HepG2 (cell line): ENCODE data around the gene MRO. TPM values are rescaled to one million over a fixed set of nuclear protein-coding genes. Genes with fewer than 3 reads are reported as not detected.

Source experiments
- ATAC-seq: fragments of 200-7000 bp; cut with Tn5 transposase; 3 replicates; pipeline ENCODE4 v1.9.1; 2020; ENCODE audit warnings: mild to moderate bottlenecking, moderate library complexity
- BruUV-seq: library from RNA; stranded (reverse); fragments of 400-500 nt; replicated peaks from 2 replicates; lab custom pipeline; 2021; lab: Mats Ljungman, UMichigan
- CTCF ChIA-PET: fragments of 300-600 bp; formaldehyde crosslinking; extraction: SDS; loops from one replicate; lab custom pipeline; 2021; ENCODE audit warnings: low total read pairs, inconsistent platforms, low intra/inter-chr PET ratio; lab: Yijun Ruan, JAX
- POLR2A ChIA-PET: fragments of 350-600 bp; sonication (Branson Sonifier 250); formaldehyde crosslinking; loops from one replicate; lab custom pipeline; 2020; ENCODE audit warnings: antibody characterized with exemption, inconsistent platforms; lab: Yijun Ruan, JAX
- DNase-seq: peaks from one replicate; pipeline ENCODE4 v3.0.0-alpha.2; 2015; ENCODE audit warnings: low spot score
- FAIRE-seq: peaks from 3 replicates; lab custom pipeline; 2011; peaks lifted over from hg19 to GRCh38; lab: Jason Lieb, UNC
- H2AFZ ChIP-seq: one replicate; pipeline ENCODE4 v1.6.1; 2011; ENCODE audit warnings: low read length, inconsistent platforms
- H3K27ac ChIP-seq: fragments of 300-600 bp; 3 replicates; pipeline ENCODE4 v1.8.0; 2011; ENCODE audit warnings: mixed run types, mild to moderate bottlenecking, mixed read lengths, low read length, inconsistent platforms; ENCODE audit not compliant: insufficient read depth; ENCODE audit errors: extremely low read length
- H3K27me3 ChIP-seq, 2 experiments: fragments of 200-600 bp in 1 of 2; 2 replicates in 1 of 2; 3 replicates in 1 of 2; pipeline versions ENCODE4 v1.6.0 to v1.8.0; 2011; ENCODE audit warnings: low read length in 2 of 2, mild to moderate bottlenecking in 2 of 2, moderate library complexity in 2 of 2, inconsistent platforms in 1 of 2; ENCODE audit not compliant: insufficient read depth in 2 of 2, control insufficient read depth in 1 of 2
- H3K36me3 ChIP-seq, 2 experiments: fragments of 200-600 bp in 1 of 2; replicated peaks in 1 of 2; 2 replicates in 1 of 2; 3 replicates in 1 of 2; pipeline versions ENCODE4 v1.5.1 to v1.8.0; 2011; ENCODE audit warnings: low read length in 2 of 2, inconsistent platforms in 1 of 2; ENCODE audit not compliant: insufficient read depth in 2 of 2, control insufficient read depth in 1 of 2
- H3K4me1 ChIP-seq: 2 replicates; pipeline ENCODE4 v1.5.1; 2012; ENCODE audit warnings: low read length, inconsistent platforms; ENCODE audit not compliant: insufficient read depth
- H3K4me2 ChIP-seq: 2 replicates; pipeline ENCODE4 v1.6.0; 2011; ENCODE audit warnings: low read depth, low read length, inconsistent platforms
- H3K4me3 ChIP-seq, 3 experiments: fragments of 200-600 bp in 1 of 3; sonication (generic), shearing (Covaris generic) in 1 of 3; replicated peaks in 1 of 3; 2 replicates each; pipeline ENCODE4 v1.5.1; 2011 to 2016; ENCODE audit warnings: low read length in 3 of 3, inconsistent platforms in 2 of 3, low read depth in 2 of 3, mild to moderate bottlenecking in 2 of 3, control low read depth in 1 of 3, mixed read lengths in 1 of 3; ENCODE audit not compliant: insufficient read depth in 1 of 3
- H3K79me2 ChIP-seq: one replicate; pipeline ENCODE4 v1.6.1; 2011; ENCODE audit warnings: low read length, inconsistent platforms; ENCODE audit not compliant: insufficient read depth
- H3K9ac ChIP-seq: 2 replicates; pipeline ENCODE4 v1.6.0; 2011; ENCODE audit warnings: mild to moderate bottlenecking, low read depth, low read length, inconsistent platforms; ENCODE audit not compliant: insufficient read depth
- H3K9me3 ChIP-seq: 2 replicates; pipeline ENCODE4 v1.5.1; 2012; ENCODE audit warnings: mild to moderate bottlenecking, low read length
- H4K20me1 ChIP-seq: 2 replicates; pipeline ENCODE4 v1.6.0; 2011; ENCODE audit warnings: inconsistent platforms, mild to moderate bottlenecking, low read length, moderate library complexity; ENCODE audit not compliant: insufficient read depth
- HNF4G ChIP-seq, 2 experiments: sonication (generic) in 1 of 2; formaldehyde crosslinking in 1 of 2; IDR thresholded peaks; 2 replicates each; pipeline versions ENCODE4 v1.4.0 to v1.6.1; 2011 to 2020; ENCODE audit warnings: borderline replicate concordance in 2 of 2, low read depth in 2 of 2, mild to moderate bottlenecking in 2 of 2, low read length in 1 of 2, missing genetic modification reagents in 1 of 2, moderate library complexity in 1 of 2
- KMT2B ChIP-seq: IDR thresholded peaks from 2 replicates; pipeline ENCODE4 v1.6.1; 2016; ENCODE audit warnings: missing genetic modification reagents, missing compliant biosample characterization
- NR2F2 ChIP-seq: IDR thresholded peaks from 2 replicates; pipeline ENCODE4 v1.6.1; 2012; ENCODE audit warnings: low read depth, inconsistent platforms, borderline replicate concordance
- NR2F6 ChIP-seq, 2 experiments: IDR thresholded peaks; 2 replicates each; pipeline ENCODE4 v1.6.1; 2016; ENCODE audit warnings: antibody characterized with exemption in 1 of 2, mild to moderate bottlenecking in 1 of 2
- PCBP2 ChIP-seq: fragments of 200-400 bp; formaldehyde crosslinking; optimal IDR thresholded peaks from 2 replicates; pipeline ENCODE3; 2018; ENCODE audit warnings: low read length, low read depth; ENCODE audit not compliant: poor library complexity, severe bottlenecking
- RERE ChIP-seq: IDR thresholded peaks from 2 replicates; pipeline ENCODE4 v1.6.1; 2016; ENCODE audit warnings: low read depth, missing genetic modification reagents, missing compliant biosample characterization
- SETDB1 ChIP-seq: sonication (generic); formaldehyde crosslinking; IDR thresholded peaks from 2 replicates; pipeline ENCODE4 v1.5.1; 2020; ENCODE audit warnings: missing genetic modification reagents, mild to moderate bottlenecking, borderline replicate concordance
- TFDP1 ChIP-seq: IDR thresholded peaks from 2 replicates; pipeline ENCODE4 v1.6.1; 2016; ENCODE audit warnings: missing compliant biosample characterization, missing genetic modification reagents, borderline replicate concordance
- ZFP36L1 ChIP-seq: sonication (generic); formaldehyde crosslinking; IDR thresholded peaks from 2 replicates; pipeline ENCODE4 v1.8.0; 2022; ENCODE audit warnings: mild to moderate bottlenecking, missing genetic modification reagents, moderate library complexity
- ZFYVE20 ChIP-seq: sonication (generic); formaldehyde crosslinking; IDR thresholded peaks from 2 replicates; pipeline ENCODE4 v1.8.0; 2023; ENCODE audit warnings: low read depth, mild to moderate bottlenecking, moderate library complexity, missing genetic modification reagents, borderline replicate concordance
- ZNF263 ChIP-seq: sonication (generic); formaldehyde crosslinking; IDR thresholded peaks from 2 replicates; pipeline ENCODE4 v1.4.0; 2020; ENCODE audit warnings: missing genetic modification reagents
- ZNF598 ChIP-seq: sonication (generic); formaldehyde crosslinking; IDR thresholded peaks from 2 replicates; pipeline ENCODE4 v1.5.1; 2020; ENCODE audit warnings: mild to moderate bottlenecking, missing genetic modification reagents, borderline replicate concordance
- ZNF746 ChIP-seq: sonication (generic); formaldehyde crosslinking; IDR thresholded peaks from 2 replicates; pipeline ENCODE4 v1.8.0; 2022; ENCODE audit warnings: mild to moderate bottlenecking, missing genetic modification reagents
- WGBS: methylation state at CpG from one replicate; pipeline ENCODE4 v1.1.6; 2017; ENCODE audit warnings: low lambda C conversion rate; 5-methylcytosine and 5-hydroxymethylcytosine counted together
- in situ Hi-C: cut with HindIII; loops from 2 replicates; pipeline ENCODE4 v1.10.0; 2017; ENCODE audit warnings: low pct_unique_long_range_greater_than_20kb; ENCODE audit not compliant: extremely low pct_ligation_motif_present
- intact Hi-C: fragments of 100-400 bp; cut with micrococcal nuclease; formaldehyde crosslinking; loops from one replicate; pipeline ENCODE4 v1.10.0; 2022; ENCODE audit not compliant: unreplicated experiment
- polyA plus RNA-seq, 8 experiments: library from polyadenylated mRNA; depleted of rRNA in 3 of 8; stranded (reverse) in 7 of 8; unstranded in 1 of 8; fragments of >200 nt; fragmentation: Illumina TruSeq in 4 of 8; extraction: Trizol in 4 of 8; gene quantifications; 2 replicates each; pipeline versions ENCODE4 v1.2.1 to v1.2.3, GENCODE V29; 2011 to 2016; ENCODE audit warnings: low read depth in 4 of 8, missing spikeins in 1 of 8, mixed read lengths in 1 of 8; ENCODE audit not compliant: insufficient read depth in 1 of 8
- total RNA-seq, 5 experiments: library from RNA; depleted of rRNA; stranded (reverse); fragments of >200 nt; fragmentation: Illumina TruSeq; extraction: Trizol; gene quantifications; 2 replicates each; pipeline ENCODE4 v1.2.3, GENCODE V29; 2016; ENCODE audit warnings: low read depth in 1 of 5

MRO gene
- total and polyA plus RNA-seq, 2 of the 13 experiments (the other 11 are each of a cell fraction or from before 2014, with no cell fraction given): not detected

GRCh38 chr18:50754297-50754696 is 65.5 kb downstream of the MRO start (continued):
- TF ChIP-seq RERE (CRISPR knock-in tag): no peak
- no peak for TF ChIP-seq ZFYVE20 (CRISPR knock-in tag)

GRCh38 chr18:50753311-50753710 is 66.5 kb downstream of the MRO start:
- intact Hi-C loops: no loop called here
- CTCF ChIA-PET: no interaction called here
- TF ChIP-seq TFDP1 (CRISPR knock-in tag): no peak
- TF ChIP-seq NR2F6 (IDR thresholded peaks at IDR 0.05): no peak
- no peak for TF ChIP-seq NR2F6 (CRISPR knock-in tag; IDR thresholded peaks at IDR 0.05)
- no peak for TF ChIP-seq NR2F2
- TF ChIP-seq HNF4G (IDR thresholded peaks at IDR 0.05; ENCODE audit: borderline replicate concordance, low read depth, low read length): no peak
- no peak for TF ChIP-seq HNF4G (CRISPR knock-in tag; IDR thresholded peaks at IDR 0.05; ENCODE audit: borderline replicate concordance, low read depth)
- TF ChIP-seq ZFP36L1 (CRISPR knock-in tag): no peak
- TF ChIP-seq ZNF263 (CRISPR knock-in tag): no peak
- no peak for TF ChIP-seq KMT2B (CRISPR knock-in tag)
- no peak for TF ChIP-seq PCBP2
- no peak for TF ChIP-seq SETDB1 (CRISPR knock-in tag)
- TF ChIP-seq ZNF746 (CRISPR knock-in tag): no peak
- no peak for TF ChIP-seq ZNF598 (CRISPR knock-in tag)

More at GRCh38 chr18:50753311-50753710, 66.5 kb downstream of the MRO start:
- 0% methylated on average over 1 of the region's 1 CpG for WGBS
- Histone ChIP-seq H3K9ac (no peak overlapping the region), H3K27ac (no peak overlapping the region), H3K27me3 (peaks cover 2 to 21% of the 10 kb centered on the region in 2 experiments; a peak in 2 of 5 replicates), H3K4me2 (no peak overlapping the region), H3K9me3 (no peaks in the 10 kb centered on the region), H2AFZ (no peak overlapping the region), H3K79me2 (no peaks in the 10 kb centered on the region), H3K4me1 (no peaks in the 10 kb centered on the region), H3K36me3 (no peaks in the 10 kb centered on the region), H4K20me1 (no peaks in the 10 kb centered on the region), H3K4me3 (no peak overlapping the region)
- ATAC-seq (no peak), FAIRE-seq (no peak), DNase-seq (no peak)
- no TSS peak for BruUV-seq
- POLR2A ChIA-PET: no interaction called here
- in situ Hi-C loops: no loop called here
